Coronary artery (tissue), 2 donors: Measurements from ENCODE around the gene HP.

ENCODE experiments used
- DNase-seq: peaks from one replicate; pipeline ENCODE4 v3.0.0-alpha.2; 2017; ENCODE audit warnings: low spot score
- H3K27ac ChIP-seq, 2 donors: fragments of 200-600 bp; sonication (generic); one replicate each; pipeline ENCODE4 v1.5.1; 2016 to 2019
- H3K4me3 ChIP-seq: fragments of 200-600 bp; sonication (generic); 2 replicates; pipeline ENCODE4 v1.5.1; 2016; ENCODE audit warnings: mild to moderate bottlenecking, moderate library complexity
- CTCF ChIP-seq: fragments of 200-600 bp; sonication (generic); IDR thresholded peaks from one replicate; pipeline ENCODE4 v1.5.1; 2019; ENCODE audit warnings: antibody characterized with exemption

The HP gene

DNA sequence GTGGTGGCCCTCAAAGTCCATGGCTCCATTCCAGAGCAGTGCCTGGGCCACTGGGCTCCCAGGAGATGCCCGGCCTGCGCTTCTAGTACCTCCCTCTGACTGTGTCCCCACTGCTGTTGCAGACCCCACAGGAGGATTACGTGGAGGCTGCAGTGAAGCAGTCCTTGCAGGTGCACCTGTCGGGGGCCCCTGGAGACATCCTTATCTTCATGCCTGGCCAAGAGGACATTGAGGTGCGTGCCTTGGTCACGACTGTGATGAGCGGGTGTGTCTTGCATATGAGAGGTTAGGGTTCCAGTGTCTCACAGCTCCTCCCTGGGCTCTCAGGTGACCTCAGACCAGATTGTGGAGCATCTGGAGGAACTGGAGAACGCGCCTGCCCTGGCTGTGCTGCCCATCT lies 50.6 kb downstream of the HP start:
- DNase-seq: no peak
- TF ChIP-seq CTCF: no peak
- no peak overlapping the region for H3K4me3 ChIP-seq
- H3K27ac ChIP-seq: no peak overlapping the region

DNA sequence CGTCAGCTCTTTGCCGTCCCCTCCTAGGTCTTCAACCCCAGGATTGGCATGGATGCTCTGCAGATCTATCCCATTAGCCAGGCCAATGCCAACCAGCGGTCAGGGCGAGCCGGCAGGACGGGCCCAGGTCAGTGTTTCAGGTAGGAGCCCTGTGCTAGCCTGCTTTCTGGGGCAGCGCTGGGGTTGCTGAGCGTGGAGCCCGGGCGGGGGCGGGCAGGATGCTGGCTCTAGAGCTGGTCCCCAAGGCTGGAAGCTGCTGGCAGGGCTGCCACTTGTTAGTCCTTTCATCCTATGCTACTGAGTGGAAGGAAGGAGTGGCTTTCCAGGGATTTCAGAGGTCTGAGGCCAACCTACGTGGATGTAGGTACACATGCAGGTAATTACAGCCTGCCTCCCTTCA lies 51.7 kb downstream of the HP start:
- DNase-seq: no peak
- H3K27ac ChIP-seq: no peak overlapping the region
- no peak for TF ChIP-seq CTCF
- no peak overlapping the region for H3K4me3 ChIP-seq

DNA sequence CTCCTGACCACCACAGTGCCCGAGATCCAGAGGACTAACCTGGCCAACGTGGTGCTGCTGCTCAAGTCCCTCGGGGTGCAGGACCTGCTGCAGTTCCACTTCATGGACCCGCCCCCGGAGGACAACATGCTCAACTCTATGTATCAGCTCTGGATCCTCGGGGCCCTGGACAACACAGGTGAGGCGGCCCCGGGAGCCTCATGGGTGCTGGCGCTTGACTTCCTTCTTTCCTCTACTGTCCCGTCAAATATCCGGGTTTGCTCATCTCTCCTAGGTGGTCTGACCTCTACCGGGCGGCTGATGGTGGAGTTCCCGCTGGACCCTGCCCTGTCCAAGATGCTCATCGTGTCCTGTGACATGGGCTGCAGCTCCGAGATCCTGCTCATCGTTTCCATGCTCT lies 53.1 kb downstream of the HP start:
- no peak for TF ChIP-seq CTCF
- no peak for DNase-seq
- H3K4me3 ChIP-seq: no peak overlapping the region
- no peak overlapping the region for H3K27ac ChIP-seq

- Histone ChIP-seq H3K27ac (no peak overlapping the region), H3K4me3 (no peak overlapping the region)
- no peak for DNase-seq
- no peak for TF ChIP-seq CTCF
These were observed 54.2 kb downstream of the HP start for GRCh38 chr16:72108353-72109102.

DNA sequence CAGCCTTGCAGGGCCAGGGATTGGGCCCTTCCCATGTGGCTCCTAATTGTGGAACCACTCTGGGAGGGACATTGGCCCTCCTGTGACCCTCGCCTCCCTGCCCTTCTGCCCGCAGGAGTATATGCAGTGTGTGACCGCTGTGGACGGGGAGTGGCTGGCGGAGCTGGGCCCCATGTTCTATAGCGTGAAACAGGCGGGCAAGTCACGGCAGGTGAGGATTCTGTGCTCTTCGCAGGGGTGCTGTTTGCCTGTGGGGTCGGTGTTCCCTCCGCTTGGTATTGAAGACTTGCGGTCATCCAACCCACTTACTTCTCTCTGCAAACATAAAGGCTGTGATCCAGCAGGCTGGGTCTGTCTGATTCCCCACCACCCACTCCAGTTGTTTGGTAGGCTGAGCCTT lies 55.0 kb downstream of the HP start:
- Histone ChIP-seq H3K4me3 (no peak overlapping the region), H3K27ac (no peak overlapping the region)
- peak; percentile 45 for DNase-seq
- TF ChIP-seq CTCF: no peak

DNA sequence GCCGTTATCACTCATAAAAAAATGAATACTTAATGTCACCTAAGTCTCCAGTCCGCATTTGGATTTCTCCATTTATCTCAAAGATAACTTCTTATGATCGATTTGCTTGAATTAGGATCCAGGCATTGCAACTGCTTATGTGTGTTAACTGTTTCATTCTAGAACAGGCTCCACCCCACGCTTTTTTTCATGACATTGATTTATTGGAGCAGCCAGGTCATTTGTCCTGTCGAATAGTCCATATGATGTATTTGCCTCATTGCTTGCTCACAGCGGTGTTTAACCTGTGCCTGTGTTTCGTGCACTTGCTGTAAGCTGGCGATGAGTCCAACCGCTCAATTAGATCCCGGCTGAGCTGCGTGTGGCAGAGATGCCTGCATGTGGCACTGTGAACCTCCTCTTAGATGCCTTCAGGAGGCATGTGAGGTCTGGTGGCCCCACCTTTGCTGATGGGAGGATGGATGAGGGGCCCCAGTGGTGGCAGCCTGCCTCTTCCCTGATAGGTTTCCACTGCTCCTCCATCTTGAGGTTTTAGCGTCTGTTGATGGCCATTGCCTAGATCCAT lies 55.7 kb downstream of the HP start:
- TF ChIP-seq CTCF: no peak

More for the DNA sequence above, 55.7 kb downstream of the HP start:
- H3K4me3 ChIP-seq: no peak overlapping the region
- no peak overlapping the region for H3K27ac ChIP-seq
- no peak for DNase-seq
